Keratinocyte (primary cell): Measurements from ENCODE around the gene MICA. TPM values are rescaled to one million over a fixed set of nuclear protein-coding genes. Genes with fewer than 3 reads are reported as not detected.

Experiments used
- DNase-seq: peaks from one replicate; pipeline ENCODE4 v3.0.0-alpha.2; 2011; ENCODE audit warnings: low read depth, missing footprints, low spot score
- FAIRE-seq: peaks from 2 replicates; lab custom pipeline; 2011; peaks lifted over from hg19 to GRCh38; lab: Jason Lieb, UNC
- H2AFZ ChIP-seq: 2 replicates; pipeline ENCODE4 v1.6.0; 2012; ENCODE audit warnings: low read length, control low read depth, inconsistent platforms; ENCODE audit not compliant: control insufficient read depth
- H3K27ac ChIP-seq: 2 replicates; pipeline ENCODE4 v1.5.1; 2011; ENCODE audit warnings: low read length; ENCODE audit not compliant: control insufficient read depth, insufficient read depth
- H3K27me3 ChIP-seq: 3 replicates; pipeline ENCODE4 v1.6.0; 2011; ENCODE audit warnings: low read length; ENCODE audit not compliant: control insufficient read depth, insufficient read depth; ENCODE audit errors: extremely low read depth
- H3K36me3 ChIP-seq, 2 experiments: 2 replicates in 1 of 2; 3 replicates in 1 of 2; pipeline ENCODE4 v1.5.1; 2011; ENCODE audit warnings: low read length in 2 of 2, mild to moderate bottlenecking in 1 of 2; ENCODE audit not compliant: control insufficient read depth in 2 of 2, insufficient read depth in 2 of 2; ENCODE audit errors: extremely low read depth in 1 of 2
- H3K4me1 ChIP-seq: 3 replicates; pipeline ENCODE4 v1.5.1; 2011; ENCODE audit warnings: low read length; ENCODE audit not compliant: control insufficient read depth, insufficient read depth; ENCODE audit errors: extremely low read depth
- H3K4me2 ChIP-seq: 3 replicates; pipeline ENCODE4 v1.6.0; 2011; ENCODE audit warnings: low read depth, low read length; ENCODE audit not compliant: control insufficient read depth, insufficient read depth; ENCODE audit errors: extremely low read depth
- H3K4me3 ChIP-seq, 3 experiments: fragments of 200-600 bp in 1 of 3; sonication (generic) in 1 of 3; 2 replicates in 2 of 3; 3 replicates in 1 of 3; pipeline ENCODE4 v1.5.1; 2011 to 2016; ENCODE audit warnings: low read length in 3 of 3, mild to moderate bottlenecking in 3 of 3, control low read depth in 2 of 3, inconsistent platforms in 1 of 3, low read depth in 1 of 3, mixed read lengths in 1 of 3, mixed run types in 1 of 3, moderate library complexity in 1 of 3; ENCODE audit not compliant: control insufficient read depth in 2 of 3, insufficient read depth in 2 of 3; ENCODE audit errors: extremely low read depth in 1 of 3
- H3K79me2 ChIP-seq: 2 replicates; pipeline ENCODE4 v1.6.0; 2012; ENCODE audit warnings: low read length; ENCODE audit not compliant: control insufficient read depth, insufficient read depth
- H3K9ac ChIP-seq: 3 replicates; pipeline ENCODE4 v1.6.0; 2011; ENCODE audit warnings: low read length; ENCODE audit not compliant: control insufficient read depth, insufficient read depth; ENCODE audit errors: extremely low read depth
- H3K9me1 ChIP-seq: 3 replicates; pipeline ENCODE4 v1.6.0; 2011; ENCODE audit warnings: low read length; ENCODE audit not compliant: control insufficient read depth, insufficient read depth; ENCODE audit errors: extremely low read depth
- H3K9me3 ChIP-seq: 2 replicates; pipeline ENCODE4 v1.5.1; 2012; ENCODE audit warnings: low read depth, low read length; ENCODE audit not compliant: control insufficient read depth
- H4K20me1 ChIP-seq: 3 replicates; pipeline ENCODE4 v1.6.0; 2011; ENCODE audit warnings: low read length; ENCODE audit not compliant: control insufficient read depth, insufficient read depth; ENCODE audit errors: extremely low read depth
- EZH2 ChIP-seq: IDR thresholded peaks from one replicate; pipeline ENCODE4 v1.6.1; 2012; ENCODE audit warnings: inconsistent platforms, mild to moderate bottlenecking, low read length, moderate library complexity
- dilution Hi-C: fragments of 300-500 bp; cut with MboI; formaldehyde crosslinking; loops from one replicate; pipeline ENCODE4 v1.7.0; 2020; ENCODE audit warnings: low sequenced_read_pairs; ENCODE audit not compliant: extremely low pct_ligation_motif_present
- polyA plus RNA-seq, 5 experiments: library from polyadenylated mRNA; depleted of rRNA in 3 of 5; stranded (reverse) in 3 of 5; stranded (forward) in 1 of 5; unstranded in 1 of 5; fragments of >200 nt; gene quantifications; 1 replicate in 1 of 5; 2 replicates in 3 of 5; 3 replicates in 1 of 5; pipeline versions ENCODE4 v1.2.1 to v1.2.3, GENCODE V29; 2011 to 2012; ENCODE audit warnings: missing spikeins in 2 of 5, low read depth in 1 of 5, low replicate concordance in 1 of 5
- TF ChIP-seq, protein P1 (sequence below), 3 experiments: IDR thresholded peaks in 1 of 3; conservative IDR thresholded peaks in 1 of 3; optimal IDR thresholded peaks in 1 of 3; 2 replicates in 2 of 3; 3 replicates in 1 of 3; pipeline versions ENCODE3 to v1.5.1; 2011; ENCODE audit warnings: low read length in 3 of 3, mild to moderate bottlenecking in 3 of 3, moderate library complexity in 2 of 3, control low read depth in 1 of 3, inconsistent platforms in 1 of 3; ENCODE audit not compliant: insufficient read depth in 2 of 3; ENCODE audit errors: extremely low read depth in 1 of 3

MICA gene
- polyA plus RNA-seq, 1 donor (not counting 4 experiments of a cell fraction or from before 2014, with no cell fraction given): 59.9 TPM

DNA sequence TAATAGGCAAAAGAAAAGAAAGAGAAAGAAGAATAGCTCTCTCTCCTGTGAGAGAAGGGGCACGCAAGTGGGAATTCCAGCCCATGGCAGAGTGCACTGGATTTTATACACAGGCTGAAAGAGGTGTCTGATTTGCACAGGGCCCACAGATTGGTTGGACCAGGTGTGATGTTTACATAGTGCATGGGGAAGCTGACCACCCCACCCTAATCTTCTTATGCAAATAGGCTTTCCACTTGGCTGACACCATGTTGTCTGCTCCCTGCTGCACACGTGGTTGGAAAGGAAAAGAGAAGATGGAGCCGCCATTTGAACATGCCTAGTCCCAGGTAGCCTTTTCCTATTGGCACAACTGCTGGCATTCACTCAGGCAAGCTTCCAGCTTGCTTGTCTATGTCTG lies 20.2 kb downstream of the MICA start:
- no peaks in the 10 kb centered on the region for H3K9me1 ChIP-seq
- dilution Hi-C loops: loop anchor here (10.0 kb wide), 1 partner anchor 61 kb away; no protein-coding TSS in a partner anchor
- H2AFZ ChIP-seq: no peak overlapping the region
- no peaks in the 10 kb centered on the region for H4K20me1 ChIP-seq
- no peaks in the 10 kb centered on the region for H3K4me1 ChIP-seq
- H3K4me2 ChIP-seq: no peak overlapping the region
- no peak for DNase-seq
- H3K27ac ChIP-seq: no peak overlapping the region
- no peaks in the 10 kb centered on the region for H3K9me3 ChIP-seq
- TF ChIP-seq, protein P1, sequence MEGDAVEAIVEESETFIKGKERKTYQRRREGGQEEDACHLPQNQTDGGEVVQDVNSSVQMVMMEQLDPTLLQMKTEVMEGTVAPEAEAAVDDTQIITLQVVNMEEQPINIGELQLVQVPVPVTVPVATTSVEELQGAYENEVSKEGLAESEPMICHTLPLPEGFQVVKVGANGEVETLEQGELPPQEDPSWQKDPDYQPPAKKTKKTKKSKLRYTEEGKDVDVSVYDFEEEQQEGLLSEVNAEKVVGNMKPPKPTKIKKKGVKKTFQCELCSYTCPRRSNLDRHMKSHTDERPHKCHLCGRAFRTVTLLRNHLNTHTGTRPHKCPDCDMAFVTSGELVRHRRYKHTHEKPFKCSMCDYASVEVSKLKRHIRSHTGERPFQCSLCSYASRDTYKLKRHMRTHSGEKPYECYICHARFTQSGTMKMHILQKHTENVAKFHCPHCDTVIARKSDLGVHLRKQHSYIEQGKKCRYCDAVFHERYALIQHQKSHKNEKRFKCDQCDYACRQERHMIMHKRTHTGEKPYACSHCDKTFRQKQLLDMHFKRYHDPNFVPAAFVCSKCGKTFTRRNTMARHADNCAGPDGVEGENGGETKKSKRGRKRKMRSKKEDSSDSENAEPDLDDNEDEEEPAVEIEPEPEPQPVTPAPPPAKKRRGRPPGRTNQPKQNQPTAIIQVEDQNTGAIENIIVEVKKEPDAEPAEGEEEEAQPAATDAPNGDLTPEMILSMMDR (optimal IDR thresholded peaks at IDR 0.05 in 1 of 3, IDR thresholded peaks at IDR 0.05 in 1 of 3, conservative IDR thresholded peaks at IDR 0.05 in 1 of 3; ENCODE audit: extremely low read depth in 1 of 3, insufficient read depth in 2 of 3, low read length in 3 of 3): no peak
- H3K9ac ChIP-seq: no peak overlapping the region
- no peak overlapping the region for H3K4me3 ChIP-seq
- FAIRE-seq: no peak
- no peaks in the 10 kb centered on the region for H3K36me3 ChIP-seq
- no peaks in the 10 kb centered on the region for H3K79me2 ChIP-seq
- no peaks in the 10 kb centered on the region for H3K27me3 ChIP-seq

GRCh38 chr6:31426395-31427354 lies 23.3 kb downstream of the MICA start:
- Histone ChIP-seq H3K27ac (no peak overlapping the region), H3K4me3 (no peak overlapping the region), H3K27me3 (no peaks in the 10 kb centered on the region), H3K9me1 (no peaks in the 10 kb centered on the region), H2AFZ (no peak overlapping the region), H3K4me1 (no peaks in the 10 kb centered on the region), H3K36me3 (no peaks in the 10 kb centered on the region), H3K4me2 (no peak overlapping the region), H3K9me3 (peaks cover 2% of the 10 kb centered on the region), H3K79me2 (no peaks in the 10 kb centered on the region), H3K9ac (no peak overlapping the region), H4K20me1 (no peaks in the 10 kb centered on the region)
- FAIRE-seq (no peak), DNase-seq (no peak)
- TF ChIP-seq, protein P1 (optimal IDR thresholded peaks at IDR 0.05 in 1 of 3, IDR thresholded peaks at IDR 0.05 in 1 of 3, conservative IDR thresholded peaks at IDR 0.05 in 1 of 3; ENCODE audit: extremely low read depth in 1 of 3, insufficient read depth in 2 of 3, low read length in 3 of 3): no peak
- TF ChIP-seq EZH2: no peak
- dilution Hi-C loops: loop anchor here (10.0 kb wide), 1 partner anchor 58 kb away; no protein-coding TSS in a partner anchor
